Hindlimb muscle (tissue), 1 donor: ENCODE data around the gene PEX26. TPM values are rescaled to one million over a fixed set of nuclear protein-coding genes. Genes with fewer than 3 reads are reported as not detected.
"Not testable (repeated sequence)": the region's sequence is repeated elsewhere in the genome, so short reads cannot be mapped to it uniquely, and the experiment has no call there.

Source experiments
- DNase-seq: peaks from one replicate; pipeline ENCODE4 v3.0.0-alpha.2; 2013
- polyA plus RNA-seq: library from polyadenylated mRNA; unstranded; fragments of 120-200 nt; gene quantifications from one replicate; pipeline ENCODE4 v1.2.1, GENCODE V29; 2013; ENCODE audit not compliant: insufficient read length

The PEX26 gene
- 18.0 TPM for polyA plus RNA-seq

- peak; percentile 95 for DNase-seq
Observed at GRCh38 chr22:18077639-18078328, at the start of gene PEX26. Gene PEX26, plus strand, starts transcription at chr22:18077990. Its CDS starts 387 bp downstream, at chr22:18078377.

DNA sequence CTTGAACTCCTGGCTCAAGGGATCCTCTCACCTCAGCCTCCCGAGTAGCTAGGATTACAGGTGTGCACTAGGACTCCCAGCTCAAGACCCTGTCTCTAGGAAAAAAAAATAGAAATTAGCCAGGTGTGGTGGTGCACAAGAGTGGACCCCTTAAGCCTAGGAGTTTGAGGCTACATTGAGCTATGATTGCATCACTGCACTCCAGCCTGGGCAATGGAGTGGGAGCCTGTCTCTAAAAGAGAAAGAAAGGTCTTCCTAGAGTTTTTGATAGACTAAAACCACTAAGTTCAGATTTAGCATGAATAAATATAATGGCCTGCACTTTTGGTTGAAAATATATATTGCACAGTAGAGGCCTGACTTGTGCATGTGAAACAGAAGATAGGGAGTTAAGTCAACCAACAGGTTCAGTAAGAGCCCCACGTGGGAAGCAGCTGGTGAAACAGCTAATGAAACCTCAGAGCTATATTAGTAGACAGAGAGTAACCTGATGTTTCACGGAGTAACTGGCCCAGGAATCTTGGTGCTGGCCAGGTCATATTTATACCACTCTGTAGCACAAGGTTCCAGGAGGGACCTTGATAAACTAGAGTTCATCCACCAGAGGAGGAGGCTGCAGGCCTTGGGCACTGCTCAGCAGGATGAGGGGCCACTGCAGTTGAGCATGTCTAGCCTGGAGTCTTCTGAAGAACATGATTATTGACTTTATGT, 48.8 kb upstream of the PEX26 start:
- DNase-seq: no peak

- no peak for DNase-seq
Observed at GRCh38 chr22:18029686-18030267, 48.0 kb upstream of the PEX26 start.

DNA sequence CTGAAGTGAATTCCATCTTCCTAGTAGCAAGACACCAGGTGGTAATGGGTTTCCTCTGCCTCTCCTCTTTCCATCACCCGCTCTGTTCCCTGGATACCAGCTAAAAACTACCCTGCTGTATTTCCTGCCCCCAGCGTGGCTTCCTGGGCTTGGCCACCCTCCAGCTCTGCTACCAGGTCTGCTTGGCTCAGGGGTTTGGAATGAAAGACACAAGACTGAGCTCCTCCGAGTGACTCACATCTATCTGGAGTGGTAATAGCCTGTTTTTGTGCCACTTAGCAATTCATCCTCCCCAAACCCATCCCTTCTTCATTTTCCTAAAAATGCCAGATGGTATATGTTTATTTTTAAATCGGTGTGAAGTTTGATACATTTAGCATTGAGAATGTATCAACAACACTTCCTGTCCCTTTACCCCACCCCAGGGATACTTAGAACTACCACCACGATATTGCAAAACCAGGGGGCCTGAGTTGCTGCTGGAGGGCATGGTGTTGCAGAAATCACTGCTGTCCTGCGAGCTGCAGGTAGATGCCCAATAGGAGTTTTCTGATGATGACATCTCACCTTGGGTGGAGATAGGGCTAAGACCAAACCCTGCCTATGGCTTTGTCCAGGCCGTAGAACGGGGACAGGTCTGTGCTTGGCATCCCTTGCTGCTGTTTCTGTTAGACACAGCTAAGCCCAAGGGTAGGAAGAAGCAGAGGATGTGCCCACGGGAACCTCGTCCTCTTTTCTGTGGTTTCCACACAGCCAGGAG, 45.9 kb upstream of the PEX26 start:
- no peak for DNase-seq

GRCh38 chr22:18032455-18033101, 45.2 kb upstream of the PEX26 start:
- no peak for DNase-seq

DNA sequence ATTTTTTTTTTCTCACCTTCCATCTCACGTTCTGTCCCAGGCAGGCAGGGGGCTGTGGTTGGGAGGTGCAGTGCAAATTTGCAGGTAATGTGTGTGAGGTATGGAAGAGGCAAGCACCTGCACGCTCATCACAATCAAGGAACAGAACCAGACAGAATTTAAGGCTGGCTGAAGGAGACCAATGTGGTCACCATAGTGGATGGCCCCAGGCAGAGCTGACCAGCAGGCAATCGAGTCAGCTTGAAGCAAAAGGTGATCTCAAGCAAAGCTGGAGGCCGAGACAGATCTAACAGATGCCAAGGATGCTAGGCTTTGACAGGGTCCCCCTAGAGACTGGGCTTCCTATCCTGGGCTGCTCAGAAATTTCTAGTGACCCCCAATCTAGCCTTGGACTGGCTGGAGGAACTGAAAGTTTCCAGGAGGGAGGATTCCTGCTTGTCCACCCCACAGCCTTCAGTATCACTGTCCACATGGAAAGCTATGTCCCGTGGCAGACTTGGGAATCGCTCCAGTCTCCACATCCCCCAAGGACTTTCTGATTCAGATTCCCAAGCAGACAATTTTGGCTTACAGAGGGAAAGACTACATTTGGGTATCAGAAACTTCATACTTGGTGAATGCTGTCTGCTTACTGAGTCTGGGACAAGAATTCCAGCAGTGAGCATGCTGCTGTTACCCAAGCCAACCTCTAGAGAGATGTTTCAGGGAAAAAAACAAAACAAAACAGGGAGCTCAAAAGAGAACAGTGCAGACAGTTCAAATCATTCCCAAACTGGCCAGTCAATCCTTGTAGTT, 44.4 kb upstream of the PEX26 start:
- no peak for DNase-seq

GRCh38 chr22:18034076-18034475, 43.7 kb upstream of the PEX26 start:
- DNase-seq: no peak

GRCh38 chr22:18035751-18036150, 42.0 kb upstream of the PEX26 start:
- no peak for DNase-seq

GRCh38 chr22:18040898-18041297, 36.9 kb upstream of the PEX26 start:
- not testable (repeated sequence) for DNase-seq

- DNase-seq: no peak
Observed at GRCh38 chr22:18042685-18043084, 35.1 kb upstream of the PEX26 start.

DNA sequence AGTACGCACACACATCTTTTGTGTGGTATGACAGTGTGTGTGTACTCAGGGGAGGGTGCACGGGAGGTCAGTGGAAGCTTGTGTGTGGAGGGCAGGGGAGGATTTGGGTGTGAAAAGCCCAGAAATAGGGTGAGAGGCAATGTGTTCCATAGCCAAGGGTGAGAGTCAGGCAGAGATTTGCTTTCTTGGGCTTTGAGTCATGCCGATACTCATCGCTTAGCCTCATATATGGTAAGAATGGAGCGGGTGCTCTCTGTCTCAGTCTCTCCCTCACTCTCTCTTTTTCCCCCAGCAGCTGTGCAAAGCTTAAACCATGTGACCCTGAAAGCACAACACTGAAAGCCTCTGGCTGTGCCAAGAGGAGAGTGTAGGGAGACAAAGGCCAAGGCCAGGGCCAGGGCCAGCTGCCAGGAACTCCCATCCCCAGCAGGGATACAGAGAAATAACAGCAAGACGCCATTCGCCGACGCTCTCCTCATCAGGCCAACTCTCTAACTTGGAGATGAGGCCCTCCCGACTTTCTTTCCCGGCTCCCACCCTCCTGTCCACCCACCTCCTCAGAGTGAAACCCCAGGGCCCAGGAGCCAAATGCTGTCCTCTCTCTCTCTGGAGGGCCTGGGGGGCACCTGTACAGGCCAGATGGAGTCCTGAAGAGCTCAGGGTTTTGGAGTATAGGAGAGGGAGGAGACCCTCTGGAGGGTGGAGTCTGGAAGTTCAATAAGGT, 33.1 kb upstream of the PEX26 start:
- peak; percentile 38 for DNase-seq

DNA sequence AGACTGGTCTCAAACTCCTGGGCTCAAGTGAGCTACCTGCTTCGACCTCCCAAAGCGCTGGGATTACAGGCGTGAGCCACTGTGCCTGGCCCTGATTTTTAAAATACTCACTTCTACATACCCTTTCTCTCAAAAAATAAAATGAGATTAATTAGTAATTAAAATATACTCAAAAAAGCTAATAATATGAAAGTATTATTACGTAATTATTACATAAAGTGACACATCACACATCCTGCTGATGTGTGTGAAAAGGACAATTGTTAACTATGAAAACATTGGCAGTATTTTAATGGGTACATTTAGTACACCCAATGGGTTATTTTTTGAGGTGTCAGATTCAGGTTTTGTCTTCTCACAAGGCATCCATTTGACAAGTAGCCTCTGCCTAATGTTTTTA, 32.0 kb upstream of the PEX26 start:
- DNase-seq: no peak

DNA sequence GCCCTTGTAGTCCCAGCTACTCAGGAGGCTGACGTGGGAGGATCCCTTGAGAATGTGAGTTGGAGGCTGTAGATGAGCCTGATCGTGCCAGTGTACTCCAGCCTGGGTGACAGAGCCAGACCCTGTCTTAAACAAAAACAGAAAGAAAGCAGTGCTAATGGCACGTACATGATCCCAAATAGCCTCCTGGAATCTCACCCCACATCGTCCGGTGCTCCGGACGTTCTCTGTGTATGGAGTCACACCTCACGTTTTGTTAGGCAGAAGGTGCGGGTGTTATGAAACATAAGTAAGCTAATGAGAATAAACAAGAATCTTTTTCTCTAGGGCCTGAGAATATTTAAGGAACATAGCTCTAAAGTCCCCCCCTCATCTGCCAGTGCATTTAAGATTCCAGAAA, 29.7 kb upstream of the PEX26 start:
- DNase-seq: no peak

DNA sequence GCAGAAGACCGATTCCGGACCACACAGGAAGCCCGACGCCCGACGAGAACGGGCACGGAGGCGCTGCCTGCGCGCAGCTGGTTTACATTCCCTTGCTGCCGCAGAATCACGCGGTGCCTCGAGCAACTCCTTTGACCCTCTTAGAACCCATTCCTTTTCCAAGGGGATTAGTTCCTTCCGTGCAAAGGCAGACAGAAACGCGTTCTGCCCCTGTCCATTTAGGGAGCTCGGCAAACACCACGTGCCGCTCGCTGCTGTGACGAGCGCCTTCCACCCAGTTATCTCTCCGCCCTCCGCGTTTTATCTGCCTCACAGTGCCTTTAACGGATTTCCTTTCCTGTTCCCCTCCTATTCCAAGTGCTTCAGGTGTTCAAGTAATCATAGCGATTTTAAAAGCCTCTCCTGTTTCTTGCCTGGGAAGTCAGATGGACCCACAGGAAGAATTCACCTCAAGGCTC, 29.3 kb upstream of the PEX26 start:
- DNase-seq: no peak

- DNase-seq: no peak
Observed at GRCh38 chr22:18050065-18050464, 27.7 kb upstream of the PEX26 start.

DNA sequence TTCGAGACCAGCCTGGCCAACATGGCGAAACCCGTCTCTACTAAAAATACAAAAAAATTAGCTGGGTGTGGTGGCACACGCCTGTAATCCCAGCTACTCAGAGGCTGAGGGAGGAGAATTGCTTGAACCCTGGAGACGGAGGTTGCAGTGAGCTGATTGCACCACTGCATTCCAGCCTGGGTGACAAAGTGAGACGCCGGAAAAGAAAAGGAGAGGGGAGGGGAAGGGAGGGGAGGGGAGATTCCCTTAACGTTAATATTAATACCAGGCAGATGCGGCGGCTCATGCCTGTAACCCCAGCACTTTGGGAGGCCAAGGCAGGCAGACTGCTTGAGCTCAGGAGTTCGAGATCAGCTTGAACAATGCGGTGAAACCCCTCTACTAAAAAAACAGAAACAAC, 26.7 kb upstream of the PEX26 start:
- DNase-seq: not testable (repeated sequence)

- DNase-seq: not testable (repeated sequence)
Observed at GRCh38 chr22:18053216-18053946, 24.4 kb upstream of the PEX26 start.

DNA sequence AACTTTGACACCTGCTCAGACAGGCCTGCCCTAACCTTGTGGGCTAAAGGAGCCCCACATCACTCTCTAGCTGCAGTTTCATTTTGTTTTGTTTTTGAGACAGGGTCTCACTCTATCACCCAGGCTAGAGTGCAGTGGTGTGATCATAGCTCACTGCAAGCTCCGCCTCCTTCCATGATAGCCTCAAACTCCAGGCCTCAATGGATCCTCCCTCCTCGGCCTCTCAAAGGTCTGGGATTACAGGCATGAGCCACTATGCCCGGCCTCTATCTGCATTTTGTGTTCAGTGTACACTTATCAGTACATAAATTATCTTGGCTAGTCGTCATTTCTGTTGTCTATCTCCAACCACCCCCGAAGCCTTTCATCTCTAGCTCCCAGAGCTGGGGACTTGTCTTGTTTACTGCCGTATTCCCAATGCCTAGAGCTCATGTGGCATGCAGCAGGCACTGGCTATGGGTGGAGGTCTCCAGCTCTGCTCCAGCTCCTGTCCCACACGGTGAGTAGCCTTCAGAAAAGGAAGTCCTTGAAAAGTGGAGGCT, 22.1 kb upstream of the PEX26 start:
- no peak for DNase-seq

DNA sequence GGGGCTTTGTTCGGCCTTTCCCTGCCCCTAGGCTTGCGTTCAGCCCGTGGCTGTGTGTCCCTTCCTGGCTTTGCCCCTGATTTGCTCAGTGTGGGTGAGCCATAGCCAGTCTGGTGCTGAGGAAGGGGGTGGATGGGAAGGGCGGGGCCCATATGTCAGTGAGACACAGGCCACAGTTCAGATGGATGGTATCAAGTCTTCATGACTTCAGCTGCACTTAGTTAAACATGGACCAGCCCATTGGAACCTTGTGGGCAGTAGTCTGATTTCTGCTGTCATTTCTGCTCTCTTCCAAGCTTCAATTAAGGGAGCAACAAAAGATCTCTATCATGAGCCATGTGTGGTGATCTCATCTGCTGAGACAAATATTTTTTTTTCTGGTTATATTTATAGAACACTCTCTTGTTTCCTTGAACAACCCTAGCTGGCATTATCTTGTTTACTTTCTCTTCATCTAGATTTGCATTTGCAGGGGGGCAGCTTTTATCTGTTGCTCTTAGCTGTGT, 21.6 kb upstream of the PEX26 start:
- DNase-seq: peak; percentile 21
